IMR-90 (cell line): Measurements from ENCODE around the gene NUP153. TPM values are rescaled to one million over a fixed set of nuclear protein-coding genes. Genes with fewer than 3 reads are reported as not detected.

ENCODE experiments used
- ATAC-seq: fragments of 200-7000 bp; cut with Tn5 transposase; 2 replicates; pipeline ENCODE4 v1.9.1; 2020; ENCODE audit warnings: low read depth, mild to moderate bottlenecking, moderate library complexity
- BruUV-seq: library from RNA; stranded (reverse); fragments of 400-500 nt; replicated peaks from 2 replicates; lab custom pipeline; 2021; lab: Mats Ljungman, UMichigan
- CTCF ChIA-PET: fragments of 300-600 bp; formaldehyde crosslinking; extraction: SDS; loops from one replicate; lab custom pipeline; 2021; ENCODE audit warnings: antibody characterized with exemption; lab: Yijun Ruan, JAX
- POLR2A ChIA-PET: fragments of 300-600 bp; sonication (Branson Sonifier 250); formaldehyde crosslinking; loops from one replicate; lab custom pipeline; 2022; ENCODE audit warnings: antibody characterized with exemption; ENCODE audit not compliant: unreplicated experiment; lab: Charles Lee
- DNase-seq: peaks from one replicate; pipeline ENCODE4 v3.0.0; 2013
- H2AFZ ChIP-seq: replicated peaks from 2 replicates; pipeline ENCODE3; 2013; ENCODE audit warnings: low read length, mild to moderate bottlenecking; ENCODE audit not compliant: poor library complexity
- H2AK5ac ChIP-seq: 2 replicates; pipeline ENCODE4 v1.6.1; 2013; ENCODE audit warnings: low read depth, low read length, inconsistent platforms
- H2AK9ac ChIP-seq: replicated peaks from 2 replicates; pipeline ENCODE3; 2013; ENCODE audit warnings: mild to moderate bottlenecking, low read depth, low read length, moderate library complexity; ENCODE audit not compliant: poor library complexity
- H2BK120ac ChIP-seq: 2 replicates; pipeline ENCODE4 v1.6.1; 2013; ENCODE audit warnings: low read depth, low read length, inconsistent platforms
- H2BK15ac ChIP-seq: 3 replicates; pipeline ENCODE4 v1.6.1; 2013; ENCODE audit warnings: low read depth, low read length, inconsistent platforms
- H2BK20ac ChIP-seq: 2 replicates; pipeline ENCODE4 v1.6.1; 2013; ENCODE audit warnings: low read depth, mild to moderate bottlenecking, inconsistent platforms, low read length, moderate library complexity
- H2BK5ac ChIP-seq: 2 replicates; pipeline ENCODE4 v1.6.1; 2013; ENCODE audit warnings: mild to moderate bottlenecking, low read depth, low read length, inconsistent platforms; ENCODE audit not compliant: poor library complexity, severe bottlenecking
- H3K14ac ChIP-seq: replicated peaks from 2 replicates; pipeline ENCODE4 v1.6.1; 2013; ENCODE audit warnings: low read depth, low read length, inconsistent platforms
- H3K18ac ChIP-seq: 2 replicates; pipeline ENCODE4 v1.6.1; 2013; ENCODE audit warnings: low read depth, low read length, control low read depth
- H3K23ac ChIP-seq: 2 replicates; pipeline ENCODE4 v1.6.1; 2013; ENCODE audit warnings: low read depth, low read length, inconsistent platforms
- H3K27ac ChIP-seq: 2 replicates; pipeline ENCODE4 v1.5.1; 2013; ENCODE audit warnings: mild to moderate bottlenecking, control low read depth, low read length; ENCODE audit not compliant: insufficient read depth
- H3K27me3 ChIP-seq: 2 replicates; pipeline ENCODE4 v1.6.1; 2013; ENCODE audit warnings: low read length; ENCODE audit not compliant: control insufficient read depth, insufficient read depth
- H3K36me3 ChIP-seq: 2 replicates; pipeline ENCODE4 v1.6.1; 2013; ENCODE audit warnings: low read length, mixed read lengths; ENCODE audit not compliant: control insufficient read depth, insufficient read depth
- H3K4ac ChIP-seq: 2 replicates; pipeline ENCODE4 v1.6.1; 2013; ENCODE audit warnings: low read depth, low read length, inconsistent platforms
- H3K4me1 ChIP-seq: 2 replicates; pipeline ENCODE4 v1.6.1; 2013; ENCODE audit warnings: low read length, mixed read lengths; ENCODE audit not compliant: control insufficient read depth, insufficient read depth
- H3K4me2 ChIP-seq: 2 replicates; pipeline ENCODE4 v1.6.1; 2013; ENCODE audit warnings: low read depth, mild to moderate bottlenecking, control low read depth, low read length, moderate library complexity
- H3K4me3 ChIP-seq: 2 replicates; pipeline ENCODE4 v1.5.1; 2013; ENCODE audit warnings: low read depth, mild to moderate bottlenecking, control low read depth, low read length, moderate library complexity; ENCODE audit not compliant: insufficient read depth
- H3K56ac ChIP-seq: 2 replicates; pipeline ENCODE4 v1.6.1; 2013; ENCODE audit warnings: low read length, inconsistent platforms; ENCODE audit not compliant: insufficient read depth; ENCODE audit errors: extremely low read depth
- H3K79me1 ChIP-seq, 2 experiments: 2 replicates each; pipeline ENCODE4 v1.6.1; 2013; ENCODE audit warnings: low read length in 2 of 2, inconsistent platforms in 1 of 2, low read depth in 1 of 2
- H3K9ac ChIP-seq: 2 replicates; pipeline ENCODE4 v1.6.1; 2013; ENCODE audit warnings: low read depth, low read length, control low read depth
- H3K9me1 ChIP-seq: 2 replicates; pipeline ENCODE4 v1.6.1; 2013; ENCODE audit warnings: low read length, inconsistent platforms; ENCODE audit not compliant: insufficient read depth
- H3K9me3 ChIP-seq: 2 replicates; pipeline ENCODE4 v1.6.1; 2013; ENCODE audit warnings: low read length; ENCODE audit not compliant: control insufficient read depth, insufficient read depth
- H4K20me1 ChIP-seq: 2 replicates; pipeline ENCODE4 v1.6.1; 2013; ENCODE audit warnings: low read length, inconsistent platforms; ENCODE audit not compliant: insufficient read depth
- H4K5ac ChIP-seq: 2 replicates; pipeline ENCODE4 v1.6.1; 2013; ENCODE audit warnings: mild to moderate bottlenecking, low read depth, low read length, control low read depth
- H4K8ac ChIP-seq, 2 experiments: 2 replicates each; pipeline ENCODE4 v1.6.1; 2013; ENCODE audit warnings: low read depth in 2 of 2, low read length in 2 of 2, control low read depth in 1 of 2, inconsistent platforms in 1 of 2
- H4K91ac ChIP-seq: 2 replicates; pipeline ENCODE4 v1.6.1; 2013; ENCODE audit warnings: low read depth, low read length, inconsistent platforms; ENCODE audit not compliant: insufficient read depth
- BHLHE40 ChIP-seq: fragments of 150-350 bp; IDR thresholded peaks from 2 replicates; pipeline ENCODE4 v1.6.1; 2016; ENCODE audit warnings: mild to moderate bottlenecking, low read depth, low read length
- ELK1 ChIP-seq: fragments of 150-350 bp; IDR thresholded peaks from 2 replicates; pipeline ENCODE4 v1.6.1; 2016; ENCODE audit warnings: low read depth, mild to moderate bottlenecking, low read length, moderate library complexity, borderline replicate concordance
- MAZ ChIP-seq: IDR thresholded peaks from 2 replicates; pipeline ENCODE4 v1.6.1; 2012; ENCODE audit warnings: low read depth, mild to moderate bottlenecking, low read length, improper control_type of control experiment, moderate library complexity, borderline replicate concordance
- MXI1 ChIP-seq: IDR thresholded peaks from 2 replicates; pipeline ENCODE4 v1.6.1; 2012; ENCODE audit warnings: low read depth, mild to moderate bottlenecking, low read length, moderate library complexity, borderline replicate concordance
- RCOR1 ChIP-seq: IDR thresholded peaks from 2 replicates; pipeline ENCODE4 v1.6.1; 2012; ENCODE audit warnings: mild to moderate bottlenecking, low read length, improper control_type of control experiment; ENCODE audit not compliant: insufficient replicate concordance
- SMC3 ChIP-seq: fragments of 150-350 bp; IDR thresholded peaks from 2 replicates; pipeline ENCODE4 v1.6.1; 2016; ENCODE audit warnings: low read depth, mild to moderate bottlenecking, antibody characterized with exemption, low read length, moderate library complexity
- USF2 ChIP-seq: fragments of 150-350 bp; IDR thresholded peaks from 2 replicates; pipeline ENCODE4 v1.6.1; 2017; ENCODE audit warnings: mild to moderate bottlenecking, antibody characterized with exemption, low read length, low read depth
- WGBS, 2 experiments: methylation state at CpG; one replicate each; pipeline versions ENCODE4 v1.1.5 to v1.1.7; 2013; ENCODE audit warnings: missing lambda C conversion rate in 2 of 2; ENCODE audit not compliant: insufficient read length in 1 of 2; ENCODE audit errors: extremely low coverage in 2 of 2; 5-methylcytosine and 5-hydroxymethylcytosine counted together
- dilution Hi-C: fragments of 300-500 bp; cut with HindIII; formaldehyde crosslinking; loops from one replicate; pipeline ENCODE4 v1.14.3; 2018; ENCODE audit warnings: low sequenced_read_pairs; ENCODE audit not compliant: unreplicated experiment
- in situ Hi-C: fragments of 300-500 bp; cut with MboI; formaldehyde crosslinking; loops from 3 replicates; pipeline ENCODE4 v1.14.3; 2019; ENCODE audit warnings: low sequenced_read_pairs, inconsistent platforms, mixed read lengths
- intact Hi-C: fragments of 100-400 bp; cut with micrococcal nuclease; formaldehyde crosslinking; loops from 2 replicates; pipeline ENCODE4 v1.10.0; 2022
- polyA plus RNA-seq, 3 experiments: library from polyadenylated mRNA; depleted of rRNA; stranded (reverse); fragments of >200 nt; gene quantifications; 2 replicates each; pipeline ENCODE4 v1.2.3, GENCODE V29; 2012; ENCODE audit warnings: low replicate concordance in 1 of 3
- total RNA-seq: library from RNA; depleted of rRNA; stranded (reverse); fragments of >200 nt; gene quantifications from 2 replicates; pipeline ENCODE4 v1.2.3, GENCODE V29; 2012

NUP153 gene
- total and polyA plus RNA-seq, 2 of the 4 experiments (the other 2 are of a cell fraction) = 17.2 to 39.4 TPM

- intact Hi-C loops (no loop called here), dilution Hi-C loops (no loop called here), in situ Hi-C loops (no loop called here)
- no peak overlapping the region for H4K8ac ChIP-seq
- H4K5ac ChIP-seq = no peak overlapping the region
- no peak overlapping the region for H2BK5ac ChIP-seq
- H2BK20ac ChIP-seq = no peak overlapping the region
- no peak overlapping the region for H3K23ac ChIP-seq
- no peaks in the 10 kb centered on the region for H4K20me1 ChIP-seq
- H2AFZ ChIP-seq = no peak overlapping the region
- no peaks in the 10 kb centered on the region for H3K27me3 ChIP-seq
- H2BK15ac ChIP-seq = no peak overlapping the region
- H3K79me1 ChIP-seq = no peaks in the 10 kb centered on the region
- H3K14ac ChIP-seq = no peak overlapping the region
- H3K4me2 ChIP-seq = no peak overlapping the region
- no peak overlapping the region for H3K4me3 ChIP-seq
- no peak overlapping the region for H3K27ac ChIP-seq
- no peaks in the 10 kb centered on the region for H3K9me1 ChIP-seq
- BruUV-seq = no TSS peak
- TF ChIP-seq MXI1 (no peak), ELK1 (no peak), MAZ (no peak), SMC3 (no peak), BHLHE40 (no peak), USF2 (no peak), RCOR1 (no peak)
- ATAC-seq (no peak), DNase-seq (no peak)
- H3K4ac ChIP-seq = no peak overlapping the region
- no CpG with 5 or more reads among the region's 12 CpGs for WGBS, 2 experiments
- POLR2A ChIA-PET = no interaction called here
- no peak overlapping the region for H3K9ac ChIP-seq
- no peak overlapping the region for H2BK120ac ChIP-seq
- no peaks in the 10 kb centered on the region for H3K9me3 ChIP-seq
- no peak overlapping the region for H2AK9ac ChIP-seq
- peaks cover 4% of the 10 kb centered on the region for H3K4me1 ChIP-seq
- no peak overlapping the region for H2AK5ac ChIP-seq
- H3K18ac ChIP-seq = no peak overlapping the region
- H3K36me3 ChIP-seq = no peaks in the 10 kb centered on the region
- no peak overlapping the region for H4K91ac ChIP-seq
- H3K56ac ChIP-seq = no peak overlapping the region
- CTCF ChIA-PET = interaction anchor here (0.7 kb wide), 1 partner anchor 249 kb away, joined by 3 read pairs; no protein-coding TSS in a partner anchor
Measured at GRCh38 chr6:17729223-17730077, 22.7 kb upstream of the NUP153 start.
